Erythroblast (primary cell): Measurements from ENCODE around the gene TFDP2.

Experiments used
- GATA1 ChIP-seq: IDR thresholded peaks from 2 replicates; pipeline ENCODE4 v1.6.1; 2011; ENCODE audit warnings: low read depth, mild to moderate bottlenecking, control low read depth, low read length, moderate library complexity
- POLR2A ChIP-seq: IDR thresholded peaks from 2 replicates; pipeline ENCODE4 v1.6.1; 2011; ENCODE audit warnings: mild to moderate bottlenecking, low read length

DNA sequence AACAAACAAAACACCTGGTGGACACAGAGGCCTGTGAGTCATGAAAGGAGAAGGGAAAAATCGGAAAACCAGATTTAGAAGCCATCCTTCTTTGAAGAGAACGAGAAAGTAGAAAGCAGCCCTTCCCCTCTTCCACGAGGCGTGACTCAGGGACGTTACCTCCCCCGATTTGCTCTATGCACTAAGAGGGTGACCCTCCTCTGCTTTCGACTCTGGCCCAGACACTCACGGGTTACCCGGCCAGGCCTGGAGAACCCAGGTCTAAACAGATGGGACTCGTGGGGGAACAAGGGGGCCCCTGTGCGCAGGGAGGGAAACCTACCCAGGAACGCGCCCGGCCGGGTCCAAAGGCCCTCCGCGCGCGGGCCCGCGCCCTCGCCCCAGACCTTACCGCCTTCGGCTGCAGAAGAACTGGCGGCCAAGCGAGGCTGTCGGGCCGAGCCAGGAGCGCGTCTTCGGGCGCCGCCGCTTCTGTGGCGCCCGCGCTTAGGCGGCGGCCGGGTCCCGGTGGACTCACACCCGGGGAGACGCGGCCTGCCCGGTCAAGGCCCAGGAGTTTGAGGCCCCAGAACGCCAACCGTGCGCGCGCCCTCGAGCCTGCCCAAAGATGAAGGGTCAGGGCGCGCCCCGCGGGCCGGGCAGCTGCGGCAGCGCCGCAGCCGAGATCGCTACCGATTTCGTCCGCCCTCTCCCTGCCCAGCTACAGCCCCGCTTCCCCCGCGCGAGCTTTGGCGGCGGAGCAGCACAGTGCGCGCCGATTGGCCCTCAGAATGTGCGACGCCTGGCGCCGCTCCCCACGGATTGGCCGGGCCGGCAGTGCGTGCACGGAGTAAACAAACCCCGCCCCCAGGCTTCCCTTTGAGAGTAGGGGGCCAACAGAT, at the start of gene TFDP2:
- TF ChIP-seq GATA1 (no peak), POLR2A (peak; percentile 73)
